GM12892 (cell line): ENCODE data around the gene OSBPL10.

Source experiments
- POLR2A ChIP-seq: IDR thresholded peaks from 2 replicates; pipeline ENCODE4 v1.6.1; 2011; ENCODE audit warnings: low read depth, low read length, control low read depth
- POLR2AphosphoS5 ChIP-seq: IDR thresholded peaks from 2 replicates; pipeline ENCODE4 v1.6.1; 2011; ENCODE audit warnings: low read depth, low read length, control low read depth

GRCh38 chr3:31648286-31648968 lies 332.6 kb downstream of the OSBPL10 start:
- TF ChIP-seq POLR2A, result no peak
- TF ChIP-seq POLR2AphosphoS5, result peak; percentile 51; the same call in 1 of the 2 replicates
